K562 (cell line): Measurements from ENCODE around the gene BFSP2.

Experiments
- BACH1 ChIP-seq: fragments of 200-800 bp; sonication (Bioruptor generic); IDR thresholded peaks from 2 replicates; pipeline ENCODE4 v1.6.1; 2016; ENCODE audit warnings: missing genetic modification characterization, missing compliant biosample characterization
- MAFF ChIP-seq: IDR thresholded peaks from 2 replicates; pipeline ENCODE4 v1.6.1; 2012; ENCODE audit warnings: low read length, improper control_type of control experiment
- SRSF7 ChIP-seq: fragments of 200-400 bp; formaldehyde crosslinking; optimal IDR thresholded peaks from 2 replicates; pipeline ENCODE3; 2017; ENCODE audit warnings: mild to moderate bottlenecking, low read depth, low read length
- USF2 ChIP-seq: sonication (generic); formaldehyde crosslinking; IDR thresholded peaks from 2 replicates; pipeline ENCODE4 v1.5.0; 2020; ENCODE audit warnings: missing genetic modification reagents
- ZBTB7A ChIP-seq: IDR thresholded peaks from 2 replicates; pipeline ENCODE4 v1.6.1; 2011; ENCODE audit warnings: low read depth, mild to moderate bottlenecking, low read length, moderate library complexity, borderline replicate concordance; ENCODE audit not compliant: control insufficient read depth

DNA sequence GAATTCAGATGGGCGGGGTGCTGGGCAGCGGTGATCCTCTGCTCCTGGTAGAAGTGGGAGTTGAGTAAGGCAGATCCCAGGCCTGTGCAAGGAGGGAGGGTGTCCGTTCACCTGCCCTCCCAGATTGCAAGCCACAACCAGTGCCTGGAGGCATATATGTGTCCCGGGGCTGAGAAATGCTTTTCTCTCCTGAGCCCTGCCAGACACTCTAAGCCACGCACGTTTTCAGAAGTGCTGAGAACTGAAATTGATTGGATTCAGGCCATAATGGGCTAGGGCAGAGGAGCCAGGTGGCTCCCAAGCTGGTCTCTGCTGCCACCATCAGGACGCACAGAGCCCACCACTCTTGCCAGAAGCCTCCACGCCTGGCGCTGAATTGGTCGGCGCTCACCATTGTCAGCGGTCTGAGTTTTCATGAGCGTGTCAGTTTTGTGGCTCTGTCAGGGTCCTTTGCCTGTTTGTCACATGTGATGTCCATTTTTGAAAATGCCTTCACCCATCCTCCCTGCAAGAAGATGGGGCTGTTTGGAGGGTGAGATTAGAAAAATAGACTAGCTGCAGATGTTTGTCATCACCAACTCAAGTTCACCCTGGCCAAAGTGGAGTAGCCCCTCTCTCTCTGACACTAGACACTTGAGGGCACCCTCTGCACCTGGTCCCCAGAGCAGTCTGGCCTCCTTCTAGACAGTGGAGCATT is 15.4 kb upstream of the BFSP2 start:
- TF ChIP-seq BACH1 (tag) (no peak), MAFF (no peak), ZBTB7A (no peak), USF2 (CRISPR knock-in tag) (no peak), SRSF7 (no peak)
